ENCODE results near the gene ACSBG1.

- TF ChIP-seq POLR2A (IDR thresholded peaks at IDR 0.05), result no peak
- no peak for TF ChIP-seq POLR2AphosphoS5 (IDR thresholded peaks at IDR 0.05)
- no peak for TF ChIP-seq CTCF (IDR thresholded peaks at IDR 0.05)
Measured at GRCh38 chr15:78162038-78162437, 72.3 kb downstream of the ACSBG1 start.
